ENCODE measurements around the gene RNF144A. TPM values are rescaled to one million over a fixed set of nuclear protein-coding genes. Genes with fewer than 3 reads are reported as not detected.

The RNF144A gene
- total and polyA plus RNA-seq, 2 experiments from 2014 or later: 5.4 to 10.1 TPM

- H4K20me1 ChIP-seq (ENCODE audit: insufficient read depth, poor library complexity, severe bottlenecking): no peaks in the 10 kb centered on the region
- no peaks in the 10 kb centered on the region for H3K9me2 ChIP-seq (replicated peaks; ENCODE audit: insufficient read depth)
- H3K4me3 ChIP-seq: no peak overlapping the region
- no peak overlapping the region for H3K27ac ChIP-seq
- 95% methylated on average over 15 of the region's 16 CpGs for WGBS (ENCODE audit: low lambda C conversion rate, missing lambda C conversion rate)
- H3K4me1 ChIP-seq (ENCODE audit: insufficient read depth): no peaks in the 10 kb centered on the region
- no peaks in the 10 kb centered on the region for H3K9me3 ChIP-seq (ENCODE audit: low read depth)
- H3K36me3 ChIP-seq (replicated peaks; ENCODE audit: insufficient read depth, low read depth): no peaks in the 10 kb centered on the region
- H3K79me2 ChIP-seq: no peaks in the 10 kb centered on the region
- no peak overlapping the region for H3K4me2 ChIP-seq
- no peaks in the 10 kb centered on the region for H3K27me3 ChIP-seq
- no peak overlapping the region for H2AFZ ChIP-seq
- no peak for DNase-seq (ENCODE audit: low spot score)
- no peak for TF ChIP-seq CTCF (IDR thresholded peaks at IDR 0.05; ENCODE audit: poor library complexity)
- no peak for TF ChIP-seq EZH2 (IDR thresholded peaks at IDR 0.05; ENCODE audit: borderline replicate concordance)
- TF ChIP-seq EZH2phosphoT487 (IDR thresholded peaks at IDR 0.05; ENCODE audit: low read depth, severe bottlenecking, unreplicated experiment): no peak
Observed at GRCh38 chr2:7089284-7089683, 172.1 kb downstream of the RNF144A start.

GRCh38 chr2:7089898-7090510 lies 172.8 kb downstream of the RNF144A start:
- 87% methylated on average over 26 of the region's 26 CpGs for WGBS (ENCODE audit: low lambda C conversion rate, missing lambda C conversion rate)

GRCh38 chr2:7093376-7093775 lies 176.2 kb downstream of the RNF144A start:
- H3K4me1 ChIP-seq (ENCODE audit: insufficient read depth): no peaks in the 10 kb centered on the region
- H3K4me2 ChIP-seq: no peak overlapping the region
- H2AFZ ChIP-seq: no peak overlapping the region
- H3K27me3 ChIP-seq: no peaks in the 10 kb centered on the region
- H3K9me3 ChIP-seq (ENCODE audit: low read depth): no peaks in the 10 kb centered on the region
- no peaks in the 10 kb centered on the region for H3K79me2 ChIP-seq
- H3K4me3 ChIP-seq: no peak overlapping the region
- H3K9me2 ChIP-seq (replicated peaks; ENCODE audit: insufficient read depth): no peaks in the 10 kb centered on the region
- H3K36me3 ChIP-seq (replicated peaks; ENCODE audit: insufficient read depth, low read depth): no peaks in the 10 kb centered on the region
- no peak overlapping the region for H3K27ac ChIP-seq
- no peak for DNase-seq (ENCODE audit: low spot score)
- H4K20me1 ChIP-seq (ENCODE audit: insufficient read depth, poor library complexity, severe bottlenecking): no peaks in the 10 kb centered on the region
- TF ChIP-seq CTCF (IDR thresholded peaks at IDR 0.05; ENCODE audit: poor library complexity): no peak
- TF ChIP-seq EZH2phosphoT487 (IDR thresholded peaks at IDR 0.05; ENCODE audit: low read depth, severe bottlenecking, unreplicated experiment): no peak
- no peak for TF ChIP-seq EZH2 (IDR thresholded peaks at IDR 0.05; ENCODE audit: borderline replicate concordance)
- 83% methylated on average over 3 of the region's 3 CpGs for WGBS (ENCODE audit: low lambda C conversion rate, missing lambda C conversion rate)

More at GRCh38 chr2:7089898-7090510, 172.8 kb downstream of the RNF144A start:
- Histone ChIP-seq H3K27me3 (no peaks in the 10 kb centered on the region), H3K4me3 (no peak overlapping the region), H3K27ac (no peak overlapping the region), H3K9me2 (replicated peaks; ENCODE audit: insufficient read depth) (no peaks in the 10 kb centered on the region), H3K36me3 (replicated peaks; ENCODE audit: insufficient read depth, low read depth) (no peaks in the 10 kb centered on the region), H3K4me2 (no peak overlapping the region), H2AFZ (no peak overlapping the region), H3K79me2 (no peaks in the 10 kb centered on the region), H3K9me3 (ENCODE audit: low read depth) (no peaks in the 10 kb centered on the region), H4K20me1 (ENCODE audit: insufficient read depth, poor library complexity, severe bottlenecking) (no peaks in the 10 kb centered on the region), H3K4me1 (ENCODE audit: insufficient read depth) (no peaks in the 10 kb centered on the region)
- no peak for TF ChIP-seq EZH2 (IDR thresholded peaks at IDR 0.05; ENCODE audit: borderline replicate concordance)
- TF ChIP-seq EZH2phosphoT487 (IDR thresholded peaks at IDR 0.05; ENCODE audit: low read depth, severe bottlenecking, unreplicated experiment): no peak
- TF ChIP-seq CTCF (IDR thresholded peaks at IDR 0.05; ENCODE audit: poor library complexity): no peak
- DNase-seq (ENCODE audit: low spot score): no peak

Other genes with a start within 250 kb of the RNF144A start
- 5.4 and 7.0 TPM in 2 replicates for gene CMPK2, start 51.5 kb upstream of the RNF144A start, total RNA-seq
- 2.6 and 4.1 TPM in 2 replicates for gene CMPK2, start 51.5 kb upstream of the RNF144A start, polyA plus RNA-seq
- gene RSAD2, start 39.6 kb upstream of the RNF144A start, total RNA-seq: 1.3 and 1.6 TPM in 2 replicates
- gene RSAD2, start 39.6 kb upstream of the RNF144A start, polyA plus RNA-seq: 1.1 and 2.9 TPM in 2 replicates